ENCODE data around the gene FMN1. TPM values are rescaled to one million over a fixed set of nuclear protein-coding genes. Genes with fewer than 3 reads are reported as not detected.

The FMN1 gene
- total and polyA plus RNA-seq, 2 donors from 2014 or later, result 0.71 to 44.8 TPM

DNA sequence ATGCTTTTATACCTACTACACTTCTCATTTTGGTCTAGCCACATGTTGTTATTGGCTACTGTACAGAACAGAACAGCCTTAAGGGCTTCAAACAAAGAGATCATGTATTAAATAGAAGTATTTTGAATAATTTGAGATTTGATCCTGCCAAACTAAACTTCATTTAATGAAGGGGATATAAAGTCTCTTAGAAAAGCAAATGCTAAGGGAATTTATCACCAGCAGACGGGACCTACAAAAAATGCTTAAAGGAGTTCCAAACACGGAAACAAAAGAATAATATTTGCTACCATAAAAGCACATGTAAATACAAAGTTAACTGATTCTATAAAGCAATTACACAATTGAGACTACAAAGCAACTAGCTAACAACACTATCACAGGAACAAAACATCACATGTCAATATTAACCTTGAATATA, 23.6 kb upstream of the FMN1 start:
- H3K27me3 ChIP-seq (ENCODE audit: control insufficient read depth, insufficient read depth, low read length), result no peaks in the 10 kb centered on the region
- TF ChIP-seq, protein P1, sequence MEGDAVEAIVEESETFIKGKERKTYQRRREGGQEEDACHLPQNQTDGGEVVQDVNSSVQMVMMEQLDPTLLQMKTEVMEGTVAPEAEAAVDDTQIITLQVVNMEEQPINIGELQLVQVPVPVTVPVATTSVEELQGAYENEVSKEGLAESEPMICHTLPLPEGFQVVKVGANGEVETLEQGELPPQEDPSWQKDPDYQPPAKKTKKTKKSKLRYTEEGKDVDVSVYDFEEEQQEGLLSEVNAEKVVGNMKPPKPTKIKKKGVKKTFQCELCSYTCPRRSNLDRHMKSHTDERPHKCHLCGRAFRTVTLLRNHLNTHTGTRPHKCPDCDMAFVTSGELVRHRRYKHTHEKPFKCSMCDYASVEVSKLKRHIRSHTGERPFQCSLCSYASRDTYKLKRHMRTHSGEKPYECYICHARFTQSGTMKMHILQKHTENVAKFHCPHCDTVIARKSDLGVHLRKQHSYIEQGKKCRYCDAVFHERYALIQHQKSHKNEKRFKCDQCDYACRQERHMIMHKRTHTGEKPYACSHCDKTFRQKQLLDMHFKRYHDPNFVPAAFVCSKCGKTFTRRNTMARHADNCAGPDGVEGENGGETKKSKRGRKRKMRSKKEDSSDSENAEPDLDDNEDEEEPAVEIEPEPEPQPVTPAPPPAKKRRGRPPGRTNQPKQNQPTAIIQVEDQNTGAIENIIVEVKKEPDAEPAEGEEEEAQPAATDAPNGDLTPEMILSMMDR (IDR thresholded peaks at IDR 0.05; ENCODE audit: borderline replicate concordance, extremely low read depth, insufficient read depth), result no peak
- no peak overlapping the region for H3K27ac ChIP-seq (ENCODE audit: low read depth in 2 of 2, low read length in 2 of 2)
- no peaks in the 10 kb centered on the region for H3K9me3 ChIP-seq (ENCODE audit: control insufficient read depth in 2 of 3, insufficient read depth in 1 of 3, low read length in 3 of 3)
- DNase-seq (no peak), FAIRE-seq (no peak)
- intact Hi-C loops (cut with DNase I), result no loop called here
- no peaks in the 10 kb centered on the region for H3K36me3 ChIP-seq (ENCODE audit: control insufficient read depth in 2 of 3, insufficient read depth in 3 of 3, low read length in 3 of 3)
- H3K4me1 ChIP-seq (ENCODE audit: control insufficient read depth in 2 of 3, insufficient read depth in 2 of 3, low read depth in 1 of 3, low read length in 3 of 3), result no peaks in the 10 kb centered on the region
- H3K4me3 ChIP-seq (ENCODE audit: low read length in 3 of 3), result no peak overlapping the region
- no peak overlapping the region for H3K9ac ChIP-seq (ENCODE audit: low read length in 3 of 3)

DNA sequence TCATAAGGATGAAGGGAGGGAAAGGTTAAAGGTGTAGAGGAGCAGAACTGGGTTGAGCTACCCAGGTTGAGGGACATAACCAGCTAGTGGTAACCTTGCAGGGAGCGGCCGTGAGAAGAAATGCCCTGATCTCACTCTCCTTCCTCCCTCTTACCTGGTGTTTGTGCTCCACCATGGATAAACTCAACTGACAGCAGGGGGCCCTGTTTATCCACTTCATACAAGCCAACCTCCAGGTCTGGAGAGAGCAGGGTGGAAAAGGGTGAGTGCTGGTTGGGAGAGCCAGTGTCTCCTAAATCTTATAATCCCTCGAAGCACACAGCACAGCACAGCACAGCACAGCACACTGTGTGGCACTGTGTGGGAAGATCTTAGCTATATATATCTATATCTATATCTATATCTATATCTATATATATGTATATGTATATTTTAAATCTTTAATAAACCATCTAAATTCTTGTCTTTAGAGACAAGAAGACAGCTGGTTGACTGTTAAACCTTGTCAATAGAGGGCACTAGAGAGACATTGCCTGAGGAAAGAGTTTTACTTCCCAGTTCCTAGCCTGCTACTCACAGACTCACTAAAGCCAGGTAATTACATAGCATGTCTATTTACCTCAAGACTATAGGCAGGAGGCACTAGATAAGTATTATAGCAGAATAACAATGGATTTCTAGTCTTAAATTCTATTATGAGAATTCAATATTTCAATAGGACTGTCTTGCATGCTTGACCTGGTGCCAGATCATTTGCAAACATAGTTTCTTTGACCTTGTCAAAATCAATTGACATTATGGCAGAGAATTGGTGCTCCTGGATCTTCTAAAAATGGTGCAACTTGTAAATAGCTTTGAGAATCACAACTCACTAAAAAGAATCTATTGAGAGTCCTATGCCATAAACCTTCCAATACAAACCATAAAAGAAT, 21.7 kb upstream of the FMN1 start:
- Histone ChIP-seq H3K27me3 (ENCODE audit: control insufficient read depth, insufficient read depth, low read length) (no peaks in the 10 kb centered on the region), H3K4me1 (ENCODE audit: control insufficient read depth in 2 of 3, insufficient read depth in 2 of 3, low read depth in 1 of 3, low read length in 3 of 3) (no peaks in the 10 kb centered on the region), H3K27ac (ENCODE audit: low read depth in 2 of 2, low read length in 2 of 2) (no peak overlapping the region), H3K36me3 (ENCODE audit: control insufficient read depth in 2 of 3, insufficient read depth in 3 of 3, low read length in 3 of 3) (no peaks in the 10 kb centered on the region), H3K4me3 (ENCODE audit: low read length in 3 of 3) (no peak overlapping the region), H3K9ac (ENCODE audit: low read length in 3 of 3) (no peak overlapping the region), H3K9me3 (ENCODE audit: control insufficient read depth in 2 of 3, insufficient read depth in 1 of 3, low read length in 3 of 3) (no peaks in the 10 kb centered on the region)
- TF ChIP-seq, protein P1 (IDR thresholded peaks at IDR 0.05; ENCODE audit: borderline replicate concordance, extremely low read depth, insufficient read depth), result peak; percentile 38
- FAIRE-seq (peak; percentile 52), DNase-seq (peak in 1 of 5 donors; percentile 39)
- intact Hi-C loops (cut with DNase I), result no loop called here

DNA sequence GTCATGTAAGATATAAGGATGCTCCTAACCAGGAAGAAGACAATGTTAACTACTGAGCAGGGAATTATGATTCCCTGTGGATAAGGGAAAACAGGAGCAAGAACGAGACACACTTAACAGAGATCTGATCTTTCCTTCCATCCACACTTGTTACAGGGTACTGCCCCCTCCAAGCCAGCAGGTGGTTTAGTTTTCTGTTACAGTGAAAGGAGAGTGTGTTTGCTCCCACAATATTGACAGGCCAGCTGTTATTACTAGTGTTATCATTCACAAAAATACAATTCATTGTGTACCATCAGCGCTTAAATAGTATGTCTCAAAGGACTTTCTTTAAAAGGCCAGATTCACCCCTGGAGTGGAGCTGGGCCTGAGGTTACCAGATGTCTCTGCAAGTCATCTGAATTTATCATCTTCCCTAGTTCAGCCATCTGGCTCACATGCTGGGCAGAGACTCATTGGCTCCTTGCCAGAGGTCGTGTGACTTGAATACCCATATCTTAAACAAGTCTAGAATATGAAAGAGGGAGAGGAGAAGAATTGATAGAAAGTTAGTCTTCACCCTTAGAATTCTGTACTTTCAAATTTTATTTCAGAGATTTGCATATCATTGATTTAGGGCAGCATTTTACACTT, 16.8 kb upstream of the FMN1 start:
- H3K27me3 ChIP-seq (ENCODE audit: control insufficient read depth, insufficient read depth, low read length), result no peaks in the 10 kb centered on the region
- no peak overlapping the region for H3K27ac ChIP-seq (ENCODE audit: low read depth in 2 of 2, low read length in 2 of 2)
- DNase-seq, result peak in 1 of 5 donors; percentile 29
- intact Hi-C loops (cut with DNase I), result no loop called here
- FAIRE-seq, result no peak
- no peaks in the 10 kb centered on the region for H3K36me3 ChIP-seq (ENCODE audit: control insufficient read depth in 2 of 3, insufficient read depth in 3 of 3, low read length in 3 of 3)
- H3K9ac ChIP-seq (ENCODE audit: low read length in 3 of 3), result no peak overlapping the region
- no peaks in the 10 kb centered on the region for H3K4me1 ChIP-seq (ENCODE audit: control insufficient read depth in 2 of 3, insufficient read depth in 2 of 3, low read depth in 1 of 3, low read length in 3 of 3)
- H3K9me3 ChIP-seq (ENCODE audit: control insufficient read depth in 2 of 3, insufficient read depth in 1 of 3, low read length in 3 of 3), result no peaks in the 10 kb centered on the region
- TF ChIP-seq, protein P1 (IDR thresholded peaks at IDR 0.05; ENCODE audit: borderline replicate concordance, extremely low read depth, insufficient read depth), result no peak
- H3K4me3 ChIP-seq (ENCODE audit: low read length in 3 of 3), result no peak overlapping the region
